T-cell (primary cell): ENCODE data around the gene DDX21. TPM values are rescaled to one million over a fixed set of nuclear protein-coding genes. Genes with fewer than 3 reads are reported as not detected.
"Not testable (repeated sequence)": the region's sequence is repeated elsewhere in the genome, so short reads cannot be mapped to it uniquely, and the experiment has no call there.

Experiments used
- ATAC-seq, 4 experiments: fragments of 200-7000 bp in 3 of 4; fragments of 150-1000 bp in 1 of 4; cut with Tn5 transposase; replicated peaks in 1 of 4; 1 replicate in 3 of 4; 2 replicates in 1 of 4; pipeline ENCODE4 v1.10.0; 2021; ENCODE audit warnings: moderate library complexity in 3 of 4, mild to moderate bottlenecking in 2 of 4, moderate number of reproducible peaks in 1 of 4
- CTCF ChIA-PET, 2 donors: fragments of 300-600 bp; sonication (Branson Sonifier 250); formaldehyde crosslinking; loops; one replicate each; lab custom pipeline; 2022; ENCODE audit warnings: antibody characterized with exemption in 2 of 2; lab: Charles Lee
- POLR2A ChIA-PET, 2 donors: fragments of 300-600 bp; sonication (Branson Sonifier 250); formaldehyde crosslinking; loops; one replicate each; lab custom pipeline; 2022; ENCODE audit warnings: antibody characterized with exemption in 2 of 2; lab: Charles Lee
- DNase-seq, 35 experiments: peaks; one replicate each; pipeline versions ENCODE4 v3.0.0 to v3.0.0-alpha.2; 2013 to 2023
- H3K27ac ChIP-seq: one replicate; pipeline ENCODE4 v1.5.1; 2013; ENCODE audit warnings: low read length
- H3K27me3 ChIP-seq, 2 experiments: replicated peaks in 1 of 2; 1 replicate in 1 of 2; 2 replicates in 1 of 2; pipeline versions ENCODE4 v1.6.1 to v1.7.0; 2013; ENCODE audit warnings: low read length in 1 of 2, mixed read lengths in 1 of 2; ENCODE audit not compliant: control insufficient read depth in 2 of 2, insufficient read depth in 2 of 2; ENCODE audit errors: extremely low read depth in 1 of 2
- H3K36me3 ChIP-seq, 2 donors: 1 replicate in 1 of 2; 2 replicates in 1 of 2; pipeline versions ENCODE4 v1.6.1 to v1.7.0; 2013; ENCODE audit warnings: low read length in 1 of 2; ENCODE audit not compliant: control insufficient read depth in 2 of 2, insufficient read depth in 1 of 2; ENCODE audit errors: extremely low read depth in 1 of 2
- H3K4me1 ChIP-seq, 2 experiments: 1 replicate in 1 of 2; 2 replicates in 1 of 2; pipeline versions ENCODE4 v1.6.1 to v1.7.0; 2013; ENCODE audit warnings: low read length in 2 of 2, mixed read lengths in 1 of 2; ENCODE audit not compliant: insufficient read depth in 2 of 2, control insufficient read depth in 1 of 2; ENCODE audit errors: extremely low read depth in 1 of 2
- H3K4me3 ChIP-seq, 2 donors: 1 replicate in 1 of 2; 2 replicates in 1 of 2; pipeline versions ENCODE4 v1.5.1 to v1.7.0; 2013; ENCODE audit warnings: mild to moderate bottlenecking in 2 of 2, low read length in 1 of 2, moderate library complexity in 1 of 2; ENCODE audit not compliant: control insufficient read depth in 1 of 2; ENCODE audit errors: extremely low read depth in 1 of 2
- H3K9me3 ChIP-seq: 2 replicates; pipeline ENCODE4 v1.7.0; 2013
- H3K27ac Mint-ChIP-seq, 2 donors: one replicate each; pipeline ENCODE4 v1.8.0; 2020 to 2021; ENCODE audit warnings: mild to moderate bottlenecking in 2 of 2, mixed read lengths in 2 of 2
- H3K27me3 Mint-ChIP-seq, 2 donors: one replicate each; pipeline ENCODE4 v1.8.0; 2021 to 2022; ENCODE audit warnings: mixed read lengths in 2 of 2
- H3K36me3 Mint-ChIP-seq: one replicate; pipeline ENCODE4 v1.8.0; 2021; ENCODE audit warnings: mixed read lengths
- H3K4me1 Mint-ChIP-seq, 3 donors: one replicate each; pipeline ENCODE4 v1.8.0; 2020 to 2022; ENCODE audit warnings: mixed read lengths in 3 of 3, mild to moderate bottlenecking in 1 of 3
- H3K4me3 Mint-ChIP-seq, 3 donors: one replicate each; pipeline ENCODE4 v1.8.0; 2020 to 2022; ENCODE audit warnings: mild to moderate bottlenecking in 3 of 3, mixed read lengths in 3 of 3, moderate library complexity in 3 of 3
- H3K9me3 Mint-ChIP-seq, 3 donors: one replicate each; pipeline ENCODE4 v1.8.0; 2020 to 2022; ENCODE audit warnings: mixed read lengths in 3 of 3
- whole genome bisulfite sequencing: methylation state at CpG from one replicate; pipeline ENCODE4 v1.1.5; 2013; ENCODE audit warnings: missing lambda C conversion rate; ENCODE audit not compliant: insufficient coverage; 5-methylcytosine and 5-hydroxymethylcytosine counted together
- total RNA-seq, 35 experiments: library from RNA in 6 of 35; stranded (reverse) in 6 of 35; fragments of 120-200 nt in 1 of 35; gene quantifications; one replicate each; pipeline versions ENCODE4 v1.2.1 to v1.2.4 and lab custom pipeline; 2013 to 2026

DDX21 gene
- total RNA-seq, 5 donors from 2014 or later (not counting 1 experiment from before 2014, with no cell fraction given): 53.7 to 86.0 (median 60.7) TPM

- H3K4me1 ChIP-seq: no peaks in the 10 kb centered on the region
- Mint-ChIP-seq H3K27me3 (no peaks in the 10 kb centered on the region), H3K4me1 (peaks cover 0 to 3% (median 2%) of the 10 kb centered on the region in 3 donors), H3K36me3 (peaks cover 16% of the 10 kb centered on the region), H3K9me3 (no peaks in the 10 kb centered on the region), H3K4me3 (no peak overlapping the region), H3K27ac (no peak overlapping the region)
- CTCF ChIA-PET: interaction anchor here (0.5 to 4.4 kb wide), 28 partner anchors 13 to 402 kb away, joined by 3 to 98 read pairs (median 4); partner anchors contain the start of genes HKDC1 (in 1 of the 2) and SRGN (in 1 of the 2)
- no peaks in the 10 kb centered on the region for H3K27me3 ChIP-seq
- peaks cover 1 to 40% of the 10 kb centered on the region in 2 donors for H3K36me3 ChIP-seq
- H3K4me3 ChIP-seq: no peak overlapping the region
- H3K9me3 ChIP-seq: no peaks in the 10 kb centered on the region
- WGBS: no CpG with 5 or more reads among the region's 6 CpGs
- POLR2A ChIA-PET: interaction anchor here (0.5 to 1.3 kb wide), 8 partner anchors 21 to 149 kb away, joined by 3 to 5 read pairs (median 3); partner anchors contain the start of gene SRGN (in 1 of the 2)
- no peak for ATAC-seq
- no peak for DNase-seq
- H3K27ac ChIP-seq: no peak overlapping the region
These were observed 49.9 kb downstream of the DDX21 start for GRCh38 chr10:69005704-69006485.

- no peak overlapping the region for H3K4me3 Mint-ChIP-seq
- no peaks in the 10 kb centered on the region for H3K4me1 ChIP-seq
- POLR2A ChIA-PET: no interaction called here
- H3K27me3 Mint-ChIP-seq: no peaks in the 10 kb centered on the region
- H3K4me3 ChIP-seq: no peak overlapping the region
- peaks cover 23% of the 10 kb centered on the region for H3K36me3 Mint-ChIP-seq
- peaks cover 0 to 46% of the 10 kb centered on the region in 2 donors for H3K36me3 ChIP-seq
- peaks cover 0 to 3% (median 2%) of the 10 kb centered on the region in 3 donors for H3K4me1 Mint-ChIP-seq
- H3K27me3 ChIP-seq: no peaks in the 10 kb centered on the region
- H3K9me3 ChIP-seq: no peaks in the 10 kb centered on the region
- H3K9me3 Mint-ChIP-seq: no peaks in the 10 kb centered on the region
- no peak for ATAC-seq
- no CpG with 5 or more reads among the region's 3 CpGs for WGBS
- CTCF ChIA-PET: interaction anchor here (1.5 to 4.4 kb wide), 4 partner anchors 80 to 95 kb away, joined by 5 to 98 read pairs (median 36); partner anchors contain the start of gene SRGN (in 1 of the 2)
- no peak for DNase-seq
- H3K27ac Mint-ChIP-seq: no peak overlapping the region
- H3K27ac ChIP-seq: no peak overlapping the region
These were observed 51.3 kb downstream of the DDX21 start for GRCh38 chr10:69007260-69007659.

GRCh38 chr10:69009360-69009759, 53.4 kb downstream of the DDX21 start:
- ChIA-PET CTCF (interaction anchor here (1.0 to 2.0 kb wide), 4 partner anchors 8 to 85 kb away, joined by 3 to 4 read pairs (median 4); no protein-coding TSS in a partner anchor), POLR2A (no interaction called here)
- no peak for DNase-seq
- H3K4me3 Mint-ChIP-seq: no peak overlapping the region
- H3K9me3 ChIP-seq: no peaks in the 10 kb centered on the region
- peaks cover 35% of the 10 kb centered on the region for H3K36me3 Mint-ChIP-seq
- H3K9me3 Mint-ChIP-seq: no peaks in the 10 kb centered on the region
- H3K27ac Mint-ChIP-seq: no peak overlapping the region
- H3K27ac ChIP-seq: no peak overlapping the region
- no peaks in the 10 kb centered on the region for H3K27me3 ChIP-seq
- H3K4me1 ChIP-seq: no peaks in the 10 kb centered on the region
- peaks cover 4 to 45% of the 10 kb centered on the region in 2 donors for H3K36me3 ChIP-seq
- H3K4me1 Mint-ChIP-seq: peaks cover 0 to 6% (median 3%) of the 10 kb centered on the region in 3 donors
- WGBS: no CpG with 5 or more reads among the region's 2 CpGs
- ATAC-seq: no peak
- no peaks in the 10 kb centered on the region for H3K27me3 Mint-ChIP-seq
- H3K4me3 ChIP-seq: no peak overlapping the region

GRCh38 chr10:69010151-69010640, 54.2 kb downstream of the DDX21 start:
- H3K27ac ChIP-seq: no peak overlapping the region
- no peaks in the 10 kb centered on the region for H3K9me3 ChIP-seq
- H3K36me3 Mint-ChIP-seq: peaks cover 35% of the 10 kb centered on the region
- ATAC-seq (no peak), DNase-seq (no peak)
- WGBS: no CpG with 5 or more reads among the region's 1 CpG
- no peak overlapping the region for H3K27ac Mint-ChIP-seq
- peaks cover 0 to 5% (median 0%) of the 10 kb centered on the region in 3 donors for H3K4me1 Mint-ChIP-seq
- no peaks in the 10 kb centered on the region for H3K9me3 Mint-ChIP-seq
- no peaks in the 10 kb centered on the region for H3K27me3 ChIP-seq
- no peaks in the 10 kb centered on the region for H3K4me1 ChIP-seq
- POLR2A ChIA-PET: interaction anchor here in 1 of 2 donors (0.8 kb wide), 1 partner anchor 29 kb away, joined by 3 read pairs; no protein-coding TSS in a partner anchor
- H3K27me3 Mint-ChIP-seq: no peaks in the 10 kb centered on the region
- no peak overlapping the region for H3K4me3 ChIP-seq
- CTCF ChIA-PET: interaction anchor here (0.6 to 2.0 kb wide), 6 partner anchors 14 to 104 kb away, joined by 3 to 4 read pairs (median 4); no protein-coding TSS in a partner anchor
- H3K36me3 ChIP-seq: peaks cover 4 to 45% of the 10 kb centered on the region in 2 donors
- H3K4me3 Mint-ChIP-seq: no peak overlapping the region

- POLR2A ChIA-PET: interaction anchor here in 1 of 2 donors (0.6 kb wide), 1 partner anchor 75 kb away, joined by 3 read pairs; no protein-coding TSS in a partner anchor
- H3K4me3 Mint-ChIP-seq, H3K9me3 ChIP-seq, H3K4me1 Mint-ChIP-seq, H3K4me3 ChIP-seq, DNase-seq, ATAC-seq, H3K27me3 ChIP-seq, H3K27me3 Mint-ChIP-seq, H3K4me1 ChIP-seq, H3K27ac ChIP-seq, H3K9me3 Mint-ChIP-seq: not testable (repeated sequence)
- CTCF ChIA-PET: interaction anchor here in 1 of 2 donors (0.6 to 1.0 kb wide), 2 partner anchors 31 to 114 kb away, joined by 3 read pairs; no protein-coding TSS in a partner anchor
- H3K27ac Mint-ChIP-seq: peak overlapping the region; percentile 4 to 19
- no CpG with 5 or more reads among the region's 2 CpGs for WGBS
- peaks cover 46% of the 10 kb centered on the region for H3K36me3 Mint-ChIP-seq
- peaks cover 4 to 38% of the 10 kb centered on the region in 2 donors for H3K36me3 ChIP-seq
These were observed 56.8 kb downstream of the DDX21 start for GRCh38 chr10:69012778-69013177.

GRCh38 chr10:69014171-69014570, 58.2 kb downstream of the DDX21 start:
- peaks cover 0 to 5% (median 0%) of the 10 kb centered on the region in 3 donors for H3K4me1 Mint-ChIP-seq
- no peaks in the 10 kb centered on the region for H3K27me3 ChIP-seq
- no peak overlapping the region for H3K27ac Mint-ChIP-seq
- no peak overlapping the region for H3K4me3 Mint-ChIP-seq
- no peaks in the 10 kb centered on the region for H3K27me3 Mint-ChIP-seq
- peaks cover 4 to 34% of the 10 kb centered on the region in 2 donors for H3K36me3 ChIP-seq
- H3K27ac ChIP-seq: no peak overlapping the region
- DNase-seq: no peak
- H3K4me3 ChIP-seq: no peak overlapping the region
- ChIA-PET CTCF (interaction anchor here in 1 of 2 donors (0.7 kb wide), 1 partner anchor 90 kb away, joined by 3 read pairs; no protein-coding TSS in a partner anchor), POLR2A (interaction anchor here in 1 of 2 donors (0.6 kb wide), 1 partner anchor 198 kb away, joined by 3 read pairs; no protein-coding TSS in a partner anchor)
- 100% methylated on average over 1 of the region's 1 CpG for WGBS
- no peaks in the 10 kb centered on the region for H3K9me3 ChIP-seq
- no peaks in the 10 kb centered on the region for H3K4me1 ChIP-seq
- H3K9me3 Mint-ChIP-seq: no peaks in the 10 kb centered on the region
- peaks cover 54% of the 10 kb centered on the region for H3K36me3 Mint-ChIP-seq
- no peak for ATAC-seq
